Hepatocyte (in vitro differentiated cells): ENCODE results near the gene TMEM150B.
"Not testable (repeated sequence)": the region's sequence is repeated elsewhere in the genome, so short reads cannot be mapped to it uniquely, and the experiment has no call there.

Experiments used
- CTCF ChIP-seq: fragments of 200-600 bp; sonication (generic); IDR thresholded peaks from 2 replicates; pipeline ENCODE4 v1.5.1; 2016; ENCODE audit warnings: antibody characterized with exemption, mild to moderate bottlenecking; ENCODE audit not compliant: poor library complexity
- EZH2 ChIP-seq: fragments of 200-600 bp; sonication (generic); IDR thresholded peaks from 2 replicates; pipeline ENCODE4 v1.6.1; 2016; ENCODE audit warnings: antibody characterized with exemption, mild to moderate bottlenecking, borderline replicate concordance
- EZH2phosphoT487 ChIP-seq: fragments of 200-600 bp; sonication (generic); IDR thresholded peaks from one replicate; pipeline ENCODE4 v1.6.1; 2018; ENCODE audit warnings: antibody characterized with exemption, mild to moderate bottlenecking, low read depth, moderate library complexity; ENCODE audit not compliant: unreplicated experiment, severe bottlenecking

- TF ChIP-seq CTCF, EZH2, EZH2phosphoT487: not testable (repeated sequence)
These were observed 3.7 kb upstream of the TMEM150B start for GRCh38 chr19:55328774-55329318.
